ENCODE data around the gene FOXP2.
A peak's percentile ranks its signal among the peaks of the same experiment; 100 is the strongest.

The FOXP2 gene

GRCh38 chr7:114657279-114657678, 242.7 kb downstream of the FOXP2 start (continued):
- TF ChIP-seq ZNF354C (tag by site-specific recombination; IDR thresholded peaks at IDR 0.05; ENCODE audit: borderline replicate concordance, low read depth): no peak

GRCh38 chr7:114658216-114658615, 243.6 kb downstream of the FOXP2 start:
- Histone ChIP-seq H3K36me3 (ENCODE audit: control insufficient read depth in 2 of 2, insufficient read depth in 1 of 2, low read length in 2 of 2) (no peaks in the 10 kb centered on the region), H3K27ac (ENCODE audit: extremely low read depth, low read depth, low read length) (no peak overlapping the region; the same call in 1 of the 2 replicates), H3K4me3 (ENCODE audit: low read depth, low read length) (no peak overlapping the region), H3K9me3 (ENCODE audit: control insufficient read depth, insufficient read depth, low read depth, low read length) (no peaks in the 10 kb centered on the region), H3K4me1 (ENCODE audit: control insufficient read depth, insufficient read depth, low read length) (peaks cover 24% of the 10 kb centered on the region)
- TF ChIP-seq IKZF3 (tag by site-specific recombination; IDR thresholded peaks at IDR 0.05) (0 out of 2 replicates have a peak, but pooled peaks have one; percentile 25), SP7 (tag by site-specific recombination; IDR thresholded peaks at IDR 0.05) (peak; percentile 42; the same call in 1 of the 2 replicates), OVOL3 (tag by site-specific recombination; IDR thresholded peaks at IDR 0.05) (no peak), PRDM1 (tag by site-specific recombination; IDR thresholded peaks at IDR 0.05) (0 out of 2 replicates have a peak, but pooled peaks have one; percentile 3), ZBTB17 (tag by site-specific recombination; IDR thresholded peaks at IDR 0.05) (no peak), ZBTB6 (tag by site-specific recombination; IDR thresholded peaks at IDR 0.05) (peak; percentile 92), ZNF391 (tag by site-specific recombination; IDR thresholded peaks at IDR 0.05; ENCODE audit: borderline replicate concordance, low read depth) (no peak), BCL6B (tag by site-specific recombination; IDR thresholded peaks at IDR 0.05) (peak; percentile 61), ATF2 (tag by site-specific recombination; IDR thresholded peaks at IDR 0.05; ENCODE audit: low read depth) (no peak)
- CTCF ChIA-PET: interaction anchor here (0.6 kb wide), 1 partner anchor 33 kb away, joined by 4 read pairs; no protein-coding TSS in a partner anchor
- POLR2A ChIA-PET: no interaction called here

- H3K9me3 ChIP-seq (ENCODE audit: control insufficient read depth, insufficient read depth, low read depth, low read length): no peaks in the 10 kb centered on the region
- CTCF ChIA-PET: interaction anchor here (0.6 to 4.6 kb wide), 2 partner anchors 232 to 495 kb away, joined by 3 to 39 read pairs; no protein-coding TSS in a partner anchor
- POLR2A ChIA-PET: interaction anchor here (0.9 kb wide), 1 partner anchor 244 kb away, joined by 12 read pairs; no protein-coding TSS in a partner anchor
- no peak overlapping the region for H3K4me3 ChIP-seq (ENCODE audit: low read depth, low read length)
- no peaks in the 10 kb centered on the region for H3K36me3 ChIP-seq (ENCODE audit: control insufficient read depth in 2 of 2, insufficient read depth in 1 of 2, low read length in 2 of 2)
- H3K27ac ChIP-seq (ENCODE audit: extremely low read depth, low read depth, low read length): peak overlapping the region; percentile 65
- peaks cover 24% of the 10 kb centered on the region for H3K4me1 ChIP-seq (ENCODE audit: control insufficient read depth, insufficient read depth, low read length)
- TF ChIP-seq ZNF280D (tag by site-specific recombination; IDR thresholded peaks at IDR 0.05) (no peak), ZNF274 (IDR thresholded peaks at IDR 0.05; ENCODE audit: low read length) (no peak), ZNF274 (tag by site-specific recombination; IDR thresholded peaks at IDR 0.05; ENCODE audit: borderline replicate concordance) (no peak), ZNF670 (tag by site-specific recombination; IDR thresholded peaks at IDR 0.05; ENCODE audit: low read depth) (no peak), ZNF623 (tag by site-specific recombination; IDR thresholded peaks at IDR 0.05) (no peak), MEIS1 (CRISPR knock-in tag; IDR thresholded peaks at IDR 0.05; ENCODE audit: borderline replicate concordance) (no peak), ZNF146 (tag by site-specific recombination; IDR thresholded peaks at IDR 0.05) (no peak), OSR2 (tag by site-specific recombination; IDR thresholded peaks at IDR 0.05) (peak; percentile 37), ZNF23 (tag by site-specific recombination; IDR thresholded peaks at IDR 0.05; ENCODE audit: borderline replicate concordance) (no peak), ZNF394 (tag by site-specific recombination; IDR thresholded peaks at IDR 0.05; ENCODE audit: borderline replicate concordance) (no peak), ZNF701 (tag by site-specific recombination; IDR thresholded peaks at IDR 0.05) (no peak), ZNF362 (tag by site-specific recombination; IDR thresholded peaks at IDR 0.05) (no peak)
Measured at GRCh38 chr7:114659409-114660125, 245.0 kb downstream of the FOXP2 start.

Data from HEK293 (cell line).